NCI-H1092 (cell line): ENCODE data around the gene CYP4A22.
"Not testable (repeated sequence)": the region's sequence is repeated elsewhere in the genome, so short reads cannot be mapped to it uniquely, and the experiment has no call there.

ENCODE experiments used
- DNase-seq: peaks from one replicate; lab custom pipeline; 2025; lab: John Stamatoyannopoulos, UW

CYP4A22 gene

DNA sequence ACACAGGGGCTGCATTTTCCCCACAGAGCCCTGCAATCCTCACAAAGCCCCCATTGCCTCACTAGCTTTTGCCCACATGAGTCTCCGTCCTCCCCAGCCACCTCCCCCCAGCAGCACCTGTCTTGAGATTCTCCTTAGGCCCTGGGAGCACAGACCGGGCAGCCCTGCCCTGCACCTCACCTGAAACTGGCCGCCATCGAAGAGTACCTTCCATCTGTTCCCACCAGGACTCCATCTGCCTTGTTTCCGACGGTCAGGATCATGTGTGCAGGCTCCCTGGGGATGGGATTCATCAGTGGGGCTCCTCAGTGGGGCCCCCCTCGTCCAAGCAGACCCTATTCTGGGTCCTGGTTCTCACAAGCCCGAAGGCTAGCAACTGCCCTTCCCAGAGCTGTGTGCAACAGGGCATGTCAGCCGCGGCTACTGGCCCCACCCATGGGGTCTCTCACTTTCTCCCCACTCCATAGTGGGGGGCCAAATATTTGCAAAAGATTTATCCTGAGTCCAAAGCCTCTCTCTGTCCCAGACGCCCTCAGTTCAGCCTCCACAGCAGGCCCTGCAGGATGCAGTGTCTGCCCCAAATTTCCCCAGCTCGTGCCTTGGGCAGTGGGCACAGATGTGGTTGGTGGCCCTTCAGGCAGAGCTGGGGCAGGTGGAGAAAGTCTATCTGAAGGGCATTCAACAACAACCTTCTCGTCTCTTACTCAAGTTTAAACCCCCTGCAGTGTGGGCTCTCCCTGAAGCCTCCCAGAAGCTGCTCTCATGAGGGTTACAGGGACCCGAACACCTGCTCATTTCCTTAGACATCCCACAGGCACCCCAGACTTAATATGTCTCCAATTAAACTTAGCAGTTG, 47.8 kb downstream of the CYP4A22 start:
- DNase-seq: no peak

DNA sequence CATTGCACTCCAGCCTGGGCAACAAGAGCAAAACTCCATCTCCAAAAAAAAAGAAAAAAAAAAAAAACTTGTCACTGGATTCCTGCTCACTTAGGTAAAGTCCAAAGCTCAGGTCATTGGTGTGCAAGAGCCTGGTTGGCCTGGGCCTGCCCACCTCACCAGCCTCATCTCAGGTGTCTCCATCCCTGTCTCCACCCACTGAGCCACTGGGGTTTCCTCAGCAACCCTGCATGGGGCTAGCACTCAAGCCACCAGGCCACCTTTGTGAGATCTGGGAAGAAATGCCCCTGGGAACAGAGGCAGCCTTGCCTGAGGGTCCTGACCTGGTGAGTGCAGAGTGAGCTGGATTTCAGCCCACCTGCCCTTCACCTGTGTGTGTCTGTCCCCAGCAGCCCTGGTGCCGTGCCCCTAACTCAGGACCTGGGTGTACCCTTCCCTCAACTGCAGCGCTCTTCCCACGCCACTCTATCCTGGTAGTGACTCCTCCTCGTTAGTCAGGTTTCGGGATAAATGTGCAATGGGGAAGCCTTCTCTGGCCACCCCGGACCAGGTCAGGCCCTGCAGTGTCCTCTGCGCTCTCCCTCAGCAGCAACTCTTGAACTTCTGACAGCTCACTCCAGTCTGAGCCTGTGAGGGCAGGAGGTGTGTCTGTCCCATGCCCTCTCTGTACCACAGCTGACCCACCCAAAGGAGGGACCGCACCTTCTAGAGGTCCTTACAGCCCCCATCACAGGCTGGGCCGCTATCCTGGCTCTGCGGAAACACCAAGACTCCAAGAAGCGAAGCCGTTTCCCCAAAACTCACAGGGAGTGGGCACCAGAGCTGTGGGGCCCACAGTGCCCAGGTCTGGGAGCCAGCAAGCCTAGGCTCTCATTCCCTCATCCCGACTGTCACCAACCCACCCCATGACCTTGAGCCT, 49.3 kb downstream of the CYP4A22 start:
- DNase-seq: no peak

DNA sequence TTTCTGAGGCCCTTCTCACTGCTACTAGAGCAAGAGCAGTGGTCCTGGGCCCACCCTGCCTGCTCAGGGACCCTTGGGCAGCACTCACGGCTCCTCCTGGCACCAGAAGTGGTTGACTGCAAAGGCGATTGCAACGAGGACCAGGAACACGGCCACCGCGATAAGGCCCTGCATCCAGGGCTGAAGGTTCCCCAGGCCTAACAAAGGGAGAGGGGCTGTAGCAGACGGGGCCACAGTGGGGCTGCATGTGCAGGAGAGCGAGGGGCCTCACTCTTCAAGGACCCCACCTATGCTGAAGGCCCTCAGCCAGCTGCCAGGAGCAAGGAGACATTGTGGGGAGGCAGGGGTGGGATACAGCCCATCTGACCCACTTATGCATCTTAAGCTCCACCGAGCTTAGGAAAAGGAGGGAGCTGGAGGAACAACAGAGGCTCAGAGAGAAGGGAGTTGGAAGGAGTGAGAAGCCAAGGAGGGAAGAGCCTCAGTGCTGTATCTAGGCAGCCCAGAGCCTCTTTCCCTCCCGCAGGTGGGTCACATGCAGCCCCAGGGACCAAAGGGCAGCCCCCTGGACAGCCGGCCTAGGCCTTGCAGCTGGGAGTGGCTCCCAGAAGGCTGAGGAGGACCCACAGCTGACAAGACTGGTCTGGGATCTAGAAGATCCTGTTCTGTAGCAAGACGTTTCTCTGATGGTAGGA, 50.1 kb downstream of the CYP4A22 start:
- no peak for DNase-seq

- no peak for DNase-seq
These were observed 50.6 kb downstream of the CYP4A22 start for GRCh38 chr1:47187926-47188250.

- DNase-seq: no peak
These were observed 51.8 kb downstream of the CYP4A22 start for GRCh38 chr1:47188791-47189785.

- DNase-seq: no peak
These were observed 52.7 kb downstream of the CYP4A22 start, which contains the start of gene PDZK1IP1 for GRCh38 chr1:47189844-47190508. PDZK1IP1 (minus strand) TSS chr1:47190036; CDS start chr1:47189932, 104 bp downstream.

DNA sequence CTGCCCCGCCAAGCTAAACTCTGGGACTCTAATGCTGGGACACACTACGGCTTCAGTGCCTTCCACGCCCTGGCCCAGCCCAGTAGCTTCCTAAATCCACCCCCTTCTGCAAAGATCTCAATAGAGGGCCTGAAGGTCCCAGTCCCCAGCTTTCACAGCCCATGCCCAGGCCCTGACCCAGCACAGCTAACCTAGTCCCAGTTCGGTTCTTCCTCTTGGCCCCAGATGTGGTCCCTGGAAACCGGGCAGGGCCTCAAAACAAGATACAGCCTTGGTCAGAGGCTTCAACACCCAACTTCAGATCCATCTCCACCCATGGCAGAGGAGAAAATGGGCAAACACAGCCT, 53.2 kb downstream of the CYP4A22 start:
- no peak for DNase-seq

DNA sequence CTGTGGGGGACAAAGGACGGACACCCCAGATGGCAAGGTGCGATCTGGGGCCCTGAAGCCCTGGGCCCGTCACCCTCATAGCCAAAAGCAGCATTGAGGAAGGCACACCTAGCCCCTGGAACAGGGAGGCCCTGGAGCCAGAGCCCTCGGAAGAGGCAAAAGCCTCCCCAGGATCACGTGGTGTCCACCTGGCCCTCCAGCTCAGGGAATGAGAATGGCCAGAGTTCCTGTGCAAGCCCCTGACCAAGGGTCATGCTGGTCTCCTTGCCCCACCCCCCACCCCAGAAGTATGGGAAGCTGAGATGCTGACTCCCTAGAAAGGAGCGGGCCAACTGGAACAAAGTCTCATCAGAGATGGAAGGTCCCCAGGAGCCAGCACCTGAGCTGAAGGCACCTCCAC, 53.6 kb downstream of the CYP4A22 start:
- no peak for DNase-seq

DNA sequence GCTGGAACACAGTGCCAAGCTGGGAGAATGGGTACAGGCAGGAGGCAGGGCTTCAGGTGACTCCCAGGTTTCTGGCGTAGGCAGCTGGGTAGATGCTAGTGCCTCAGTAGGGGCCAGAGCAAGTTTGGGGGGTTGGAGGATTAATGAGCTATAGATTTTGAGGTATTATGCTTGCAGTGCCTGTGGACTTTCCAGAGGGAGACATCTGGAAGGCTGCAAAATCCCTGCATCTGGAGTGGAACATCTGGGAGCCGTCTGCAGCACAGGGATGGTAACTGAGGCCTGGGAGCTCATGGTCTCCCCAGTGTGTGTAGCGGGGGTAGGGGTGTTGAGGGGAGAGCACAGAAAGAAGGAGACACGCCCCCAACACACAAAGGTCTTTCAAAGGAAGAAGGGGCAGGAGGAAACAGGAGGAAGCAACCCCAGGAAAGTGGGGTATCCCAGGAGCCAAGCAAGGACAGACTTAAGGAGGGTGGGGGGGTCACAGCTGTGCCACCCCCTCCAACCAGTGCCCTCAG, 54.8 kb downstream of the CYP4A22 start:
- DNase-seq: no peak

DNA sequence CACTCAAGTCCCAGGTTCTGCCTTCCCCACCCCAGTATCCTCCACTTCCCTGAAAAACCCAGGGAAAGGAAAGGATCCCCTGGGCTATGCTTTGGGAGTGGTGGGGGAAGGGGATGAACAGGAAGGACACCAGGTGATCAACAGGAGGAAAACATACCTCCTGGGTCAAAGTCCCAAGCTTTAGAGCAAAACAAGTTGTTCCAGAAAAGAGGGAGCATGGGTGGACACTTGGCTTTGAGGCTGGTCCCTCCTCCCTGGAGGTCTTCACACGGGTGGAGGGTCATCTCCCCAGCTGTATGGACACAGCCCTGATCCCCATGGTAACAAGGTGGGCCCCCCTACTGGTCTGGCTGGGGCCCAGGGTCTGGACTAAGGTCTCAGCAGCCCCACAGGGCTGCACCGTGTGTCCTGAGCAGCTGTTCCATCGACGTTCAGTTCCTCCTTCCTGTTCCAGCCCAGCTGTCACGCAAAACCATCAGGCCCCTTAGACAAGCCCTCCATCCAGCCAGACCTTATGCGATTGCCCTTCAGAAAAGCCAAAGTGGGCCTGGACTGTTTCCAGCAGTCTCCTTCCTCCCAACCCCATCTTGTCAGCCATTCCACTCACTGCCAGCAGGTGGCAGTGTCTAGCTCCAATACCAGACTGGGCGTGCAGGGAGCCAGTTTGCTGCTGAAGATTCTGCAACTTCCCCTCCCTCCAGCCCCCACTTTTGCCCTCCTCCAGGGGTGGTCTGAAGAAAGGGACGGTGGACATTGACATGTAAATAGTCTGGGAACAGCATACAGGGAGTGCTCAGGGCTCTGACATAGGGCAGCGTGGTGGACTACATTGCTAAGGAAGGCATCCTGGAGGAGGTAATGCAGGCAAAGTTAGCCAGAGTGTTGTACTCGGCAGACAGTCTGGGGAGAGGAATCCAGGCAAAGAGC, 55.5 kb downstream of the CYP4A22 start:
- peak; percentile 29 for DNase-seq

GRCh38 chr1:47193496-47193895, 56.3 kb downstream of the CYP4A22 start:
- DNase-seq: not testable (repeated sequence)

GRCh38 chr1:47194311-47194710, 57.1 kb downstream of the CYP4A22 start:
- DNase-seq: no peak

GRCh38 chr1:47195981-47196380, 58.7 kb downstream of the CYP4A22 start:
- DNase-seq: not testable (repeated sequence)

GRCh38 chr1:47196622-47197021, 59.4 kb downstream of the CYP4A22 start:
- DNase-seq: no peak

DNA sequence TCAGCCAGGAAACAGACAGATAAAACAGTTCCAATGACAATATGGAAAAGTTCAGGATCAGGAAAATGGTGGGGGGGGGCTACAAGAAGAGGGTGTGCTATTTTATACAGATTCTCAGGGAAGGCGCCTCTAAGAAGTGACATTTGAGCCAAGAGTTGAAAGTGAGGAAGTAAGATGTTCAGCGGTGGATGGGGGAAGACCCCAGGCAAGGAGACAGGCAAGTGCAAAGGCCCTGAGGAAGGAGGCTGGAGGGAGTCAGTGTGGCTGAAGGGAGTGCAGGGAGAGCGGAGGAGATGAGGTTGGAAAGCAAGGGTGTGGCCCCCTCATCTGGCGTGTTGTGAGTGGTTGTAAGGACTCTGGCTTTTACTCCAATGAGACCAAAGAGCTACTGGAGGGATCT, 61.0 kb downstream of the CYP4A22 start:
- DNase-seq: no peak
